Amniotic epithelial cell (primary cell): ENCODE data around the gene CD3D.
"Not testable (repeated sequence)": the region's sequence is repeated elsewhere in the genome, so short reads cannot be mapped to it uniquely, and the experiment has no call there.

Experiments used
- DNase-seq: peaks from one replicate; pipeline ENCODE4 v3.0.0-alpha.2; 2010; ENCODE audit warnings: low read depth

Gene CD3D

DNA sequence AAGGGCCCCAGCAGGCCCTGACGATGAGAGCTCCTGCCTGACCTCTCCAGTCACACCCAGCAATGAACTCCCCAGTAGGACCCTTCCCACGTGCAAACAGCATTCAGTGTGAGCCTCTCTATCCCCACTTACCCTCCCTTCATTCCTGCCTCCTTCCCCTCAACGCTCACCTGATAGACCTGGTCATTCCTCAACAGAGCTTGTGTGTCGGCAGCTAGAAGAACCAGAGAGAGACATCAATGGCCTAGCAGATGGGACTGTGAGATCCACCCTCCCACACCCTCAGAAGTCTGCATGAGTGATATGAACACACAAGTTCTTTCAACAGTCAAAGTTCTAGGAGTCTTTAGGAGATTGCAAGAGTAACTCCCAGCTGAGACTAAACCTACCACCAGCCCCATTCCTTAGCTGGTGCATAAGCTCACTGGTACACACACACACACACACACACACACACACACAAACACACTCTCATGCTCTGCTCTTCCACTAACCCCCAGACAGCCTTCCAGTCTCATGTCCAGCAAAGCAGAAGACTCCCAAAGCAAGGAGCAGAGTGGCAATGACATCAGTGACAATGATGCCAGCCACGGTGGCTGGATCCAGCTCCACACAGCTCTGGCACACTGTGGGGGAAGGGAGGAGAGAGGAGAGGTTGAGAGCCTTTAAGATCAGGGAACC lies 3.1 kb downstream of the CD3D start:
- no peak for DNase-seq

DNA sequence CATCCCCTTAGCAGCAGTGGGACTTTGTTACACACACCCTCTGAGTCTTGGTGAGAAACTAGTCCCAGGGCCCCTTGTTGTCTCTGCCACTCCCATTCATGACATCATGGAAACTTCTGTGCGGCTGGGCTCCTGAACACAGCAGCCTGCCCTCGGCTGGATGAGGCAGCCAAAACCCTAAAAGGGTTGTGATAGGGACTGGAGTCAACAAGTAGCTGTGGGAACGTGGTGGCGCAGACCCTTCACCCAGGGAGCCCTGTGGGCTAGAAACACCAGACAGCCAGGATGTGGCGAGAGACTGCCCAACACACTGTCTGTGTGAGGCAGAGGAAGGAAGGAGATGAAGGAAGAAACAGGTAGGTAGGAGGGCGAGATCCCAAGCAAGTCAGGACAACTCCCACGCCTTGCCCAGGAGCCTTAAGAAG lies 3.9 kb downstream of the CD3D start:
- no peak for DNase-seq

- DNase-seq = no peak
Observed at GRCh38 chr11:118334745-118335144, 7.8 kb downstream of the CD3D start.

- no peak for DNase-seq
Observed at GRCh38 chr11:118328745-118329144, 13.8 kb downstream of the CD3D start.

GRCh38 chr11:118325283-118325682 lies 17.2 kb downstream of the CD3D start:
- no peak for DNase-seq

- no peak for DNase-seq
Observed at GRCh38 chr11:118322721-118323120, 19.8 kb downstream of the CD3D start.

GRCh38 chr11:118321386-118322082 lies 21.0 kb downstream of the CD3D start:
- no peak for DNase-seq

GRCh38 chr11:118320515-118320914 lies 22.0 kb downstream of the CD3D start:
- DNase-seq = no peak

- DNase-seq = no peak
Observed at GRCh38 chr11:118319337-118319707, 23.2 kb downstream of the CD3D start.

- DNase-seq = no peak
Observed at GRCh38 chr11:118318581-118319336, 23.7 kb downstream of the CD3D start.

DNA sequence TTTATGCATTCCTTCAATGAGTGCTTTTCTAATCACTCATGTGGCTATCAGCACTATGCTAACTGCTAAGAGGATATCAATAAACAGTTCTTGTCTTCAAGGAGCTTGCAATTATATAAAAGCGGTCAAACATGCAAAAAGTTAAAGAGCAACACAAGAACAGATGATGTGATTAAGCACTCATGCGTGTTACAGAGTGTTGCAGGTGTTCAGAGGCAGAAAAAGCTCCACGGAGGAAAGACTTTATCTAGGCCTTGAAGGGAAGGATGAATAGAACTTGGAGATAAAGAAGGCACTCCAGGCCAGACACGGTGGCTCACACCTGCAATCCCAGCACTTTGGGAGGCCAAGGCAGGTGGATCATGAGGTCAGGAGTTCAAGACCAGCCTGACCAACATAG lies 24.4 kb downstream of the CD3D start:
- DNase-seq = no peak

DNA sequence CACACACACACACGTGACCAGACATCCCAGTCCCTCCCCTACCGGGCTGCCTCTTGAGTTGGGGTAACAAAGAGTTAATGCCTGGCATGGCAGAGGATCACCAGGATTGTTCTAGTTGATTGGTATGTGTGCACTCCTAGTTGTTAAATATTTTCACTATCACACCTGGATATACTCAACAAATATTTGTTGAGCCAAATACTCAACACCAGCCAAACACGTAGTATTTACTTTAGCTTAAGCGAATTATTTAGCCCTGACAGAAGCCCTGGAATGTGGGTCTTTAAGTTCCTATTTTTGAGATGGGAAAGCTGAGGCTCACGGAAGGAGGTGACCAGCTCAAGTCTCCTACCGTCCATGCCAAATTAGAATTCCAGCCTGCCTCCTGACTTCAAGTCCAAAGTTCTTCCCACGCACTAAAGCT lies 27.5 kb downstream of the CD3D start:
- DNase-seq = no peak

- peak; percentile 50 for DNase-seq
Observed at GRCh38 chr11:118313242-118313641, 29.3 kb downstream of the CD3D start.

GRCh38 chr11:118312328-118312727 lies 30.2 kb downstream of the CD3D start:
- no peak for DNase-seq

DNA sequence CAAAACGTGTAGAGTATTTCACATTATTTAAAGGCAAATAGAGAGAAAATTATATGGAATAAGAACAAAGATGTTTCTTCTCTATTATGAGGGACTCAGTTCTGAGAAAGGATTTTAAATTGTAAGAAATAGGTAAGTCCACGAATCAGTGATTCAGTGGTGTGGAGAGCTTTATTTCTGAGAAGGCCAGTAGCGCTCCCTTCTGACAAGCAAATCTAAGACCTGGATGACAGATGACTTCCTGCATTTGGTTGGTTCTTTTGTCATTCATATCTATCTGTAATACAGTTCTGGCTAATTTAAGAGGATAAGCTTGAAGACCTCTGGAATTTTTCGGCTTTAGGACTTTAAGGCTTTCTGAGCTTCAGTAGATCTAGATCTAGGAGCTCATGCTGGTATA lies 31.0 kb downstream of the CD3D start:
- no peak for DNase-seq

- no peak for DNase-seq
Observed at GRCh38 chr11:118310781-118311485, 31.6 kb downstream of the CD3D start.

DNA sequence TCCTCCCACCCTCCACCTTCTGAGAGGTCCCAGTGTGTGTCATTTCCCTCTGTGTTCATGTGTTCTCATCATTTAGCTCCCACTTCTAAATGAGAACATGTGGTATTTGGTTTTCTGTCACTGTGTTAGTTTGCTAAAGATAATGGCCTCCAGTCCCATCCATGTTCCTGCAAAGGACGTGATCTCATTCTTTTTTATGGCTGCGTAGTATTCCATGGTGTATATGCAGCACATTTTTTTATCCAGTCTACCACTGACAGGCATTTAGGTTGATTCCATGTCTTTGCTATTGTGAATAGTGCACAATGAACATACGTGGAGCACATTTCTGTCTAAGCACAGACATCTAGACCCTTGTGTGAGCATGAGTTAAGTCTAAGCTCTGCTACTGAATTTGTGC lies 32.2 kb downstream of the CD3D start:
- DNase-seq = no peak

- DNase-seq = not testable (repeated sequence)
Observed at GRCh38 chr11:118308995-118309528, 33.4 kb downstream of the CD3D start.

DNA sequence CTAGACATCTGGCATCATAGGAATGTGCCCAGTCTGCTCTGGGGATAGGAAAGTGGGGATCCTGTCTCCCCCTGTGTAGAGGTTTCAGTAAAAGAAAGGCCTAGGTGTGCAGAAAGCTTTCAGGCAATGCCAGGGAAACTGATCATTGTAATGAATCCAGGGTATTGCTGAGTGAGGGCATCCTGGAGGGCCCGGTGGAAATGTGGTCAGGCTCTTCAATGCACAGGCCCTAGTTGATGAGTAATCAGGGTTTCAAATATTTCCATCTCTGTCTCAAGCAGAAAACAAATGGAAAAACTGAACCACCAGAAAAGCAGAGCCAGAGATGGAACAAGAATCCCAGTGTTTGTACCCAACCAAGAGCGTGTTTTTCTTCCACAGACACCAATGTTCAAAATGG lies 35.9 kb downstream of the CD3D start:
- no peak for DNase-seq

DNA sequence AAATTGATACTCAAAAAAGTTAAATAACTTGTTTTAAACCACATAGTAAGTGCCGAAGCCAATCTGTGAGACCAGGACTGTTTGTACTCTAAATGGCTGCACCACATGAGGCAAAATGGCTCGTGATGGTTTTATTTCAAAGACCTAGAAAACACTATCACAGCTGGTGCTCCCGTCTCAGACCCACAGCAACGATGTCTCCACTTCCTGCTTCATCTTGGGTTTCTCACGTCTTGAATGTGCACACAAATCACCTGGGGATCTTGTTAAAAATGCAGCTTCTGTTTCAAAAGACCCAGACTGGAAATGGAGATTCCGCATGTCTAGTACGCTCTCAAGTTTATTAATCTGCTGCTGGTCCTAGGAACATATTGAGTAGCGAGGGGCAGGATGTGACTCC lies 36.8 kb downstream of the CD3D start:
- no peak for DNase-seq

DNA sequence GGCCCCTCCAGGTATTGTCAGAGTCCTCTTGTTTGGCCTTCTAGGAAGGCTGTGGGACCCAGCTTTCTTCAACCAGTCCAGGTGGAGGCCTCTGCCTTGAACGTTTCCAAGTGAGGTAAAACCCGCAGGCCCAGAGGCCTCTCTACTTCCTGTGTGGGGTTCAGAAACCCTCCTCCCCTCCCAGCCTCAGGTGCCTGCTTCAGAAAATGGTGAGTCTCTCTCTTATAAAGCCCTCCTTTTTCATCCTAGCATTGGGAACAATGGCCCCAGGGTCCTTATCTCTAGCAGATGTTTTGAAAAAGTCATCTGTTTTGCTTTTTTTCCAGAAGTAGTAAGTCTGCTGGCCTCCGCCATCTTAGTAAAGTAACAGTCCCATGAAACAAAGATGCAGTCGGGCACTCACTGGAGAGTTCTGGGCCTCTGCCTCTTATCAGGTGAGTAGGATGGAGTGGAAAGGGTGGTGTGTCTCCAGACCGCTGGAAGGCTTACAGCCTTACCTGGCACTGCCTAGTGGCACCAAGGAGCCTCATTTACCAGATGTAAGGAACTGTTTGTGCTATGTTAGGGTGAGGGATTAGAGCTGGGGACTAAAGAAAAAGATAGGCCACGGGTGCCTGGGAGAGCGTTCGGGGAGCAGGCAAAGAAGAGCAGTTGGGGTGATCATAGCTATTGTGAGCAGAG lies 37.8 kb downstream of the CD3D start, which contains the start of gene CD3E:
TSS of gene CD3E (plus strand) at position 163 of the 681 bp plus-strand sequence. CDS start at position 386, 223 bp downstream.
- no peak for DNase-seq

- DNase-seq = no peak
Observed at GRCh38 chr11:118304227-118304567, 38.3 kb downstream of the CD3D start.
